Measurements from ENCODE around the gene AP2M1. TPM values are rescaled to one million over a fixed set of nuclear protein-coding genes. Genes with fewer than 3 reads are reported as not detected.

AP2M1 gene
- total and polyA plus RNA-seq, 2 of the 8 experiments (the other 6 are each of a cell fraction or from before 2014, with no cell fraction given) = 403 to 454 TPM

DNA sequence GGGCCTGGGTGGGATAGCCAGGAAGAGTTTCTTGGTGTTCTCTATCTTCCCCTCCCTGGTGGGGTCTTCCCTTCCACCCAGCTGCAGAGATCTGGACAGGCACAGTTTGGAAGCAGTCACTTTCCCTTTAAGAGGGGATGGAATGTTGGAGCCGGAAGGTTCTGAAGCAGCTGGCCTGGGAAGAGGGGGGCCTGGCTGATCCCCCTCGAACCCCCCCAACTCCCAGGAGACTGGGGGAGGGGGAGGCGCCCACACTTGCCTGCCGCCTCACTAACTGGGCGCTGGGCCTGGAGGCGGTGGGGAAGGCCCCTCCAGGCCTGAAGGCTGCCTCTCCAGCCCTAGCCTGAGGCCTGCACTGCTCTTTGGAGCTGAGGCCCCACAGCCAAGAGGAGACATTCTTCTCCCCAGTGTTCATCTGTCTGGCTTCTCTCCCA, 18.1 kb upstream of the AP2M1 start:
- Histone ChIP-seq H3K4ac (replicated peaks; ENCODE audit: insufficient read length, low read depth, low read length) (no peak overlapping the region), H3K27ac (ENCODE audit: low read depth, low read length) (0 out of 2 replicates have a peak overlapping the region, but pooled peaks have one; percentile 26), H4K5ac (ENCODE audit: insufficient read length, low read depth, low read length) (peak overlapping the region; percentile 1), H2BK15ac (ENCODE audit: low read length) (peak overlapping the region; percentile 81; the same call in 1 of the 2 replicates), H3K79me1 (ENCODE audit: low read depth, low read length) (peaks cover 16% of the 10 kb centered on the region), H3K23me2 (ENCODE audit: low read depth, low read length) (peaks cover 16% of the 10 kb centered on the region), H2BK5ac (ENCODE audit: low read depth, low read length) (peak overlapping the region; percentile 82), H3K79me2 (ENCODE audit: control insufficient read depth in 1 of 2, insufficient read depth in 2 of 2, low read length in 2 of 2) (peaks cover 21 to 37% of the 10 kb centered on the region in 2 experiments), H3K18ac (ENCODE audit: extremely low read depth, low read length) (peak overlapping the region; percentile 17; the same call in 1 of the 2 replicates), H3K4me3 (ENCODE audit: extremely low read depth in 1 of 4, insufficient read depth in 2 of 4, low read depth in 3 of 4, low read length in 4 of 4) (peak overlapping the region; percentile 93 to 99 (median 98)), H4K8ac (ENCODE audit: extremely low read depth, insufficient read depth, low read length) (no peak overlapping the region), H4K20me1 (replicated peaks in 1 of 2; ENCODE audit: control insufficient read depth in 1 of 2, insufficient read depth in 2 of 2, low read length in 2 of 2) (peaks cover 0 to 4% of the 10 kb centered on the region in 2 experiments), H3K36me3 (ENCODE audit: control insufficient read depth in 2 of 4, insufficient read depth in 4 of 4, low read length in 3 of 4) (no peaks in the 10 kb centered on the region), H3K4me2 (ENCODE audit: insufficient read depth in 1 of 2, low read depth in 2 of 2, low read length in 2 of 2) (peak overlapping the region; percentile 96 to 98), H2BK12ac (ENCODE audit: low read depth, low read length) (peak overlapping the region; percentile 62; the same call in 1 of the 2 replicates), H2BK20ac (ENCODE audit: low read length) (no peak overlapping the region), H3K27me3 (replicated peaks in 1 of 4; ENCODE audit: control insufficient read depth in 3 of 4, extremely low read depth in 1 of 4, insufficient read depth in 3 of 4, low read length in 3 of 4) (no peaks in the 10 kb centered on the region), H4K91ac (replicated peaks; ENCODE audit: insufficient read length, low read length) (peak overlapping the region; percentile 46), H2AFZ (ENCODE audit: low read length) (no peak overlapping the region), H3K56ac (replicated peaks; ENCODE audit: insufficient read length, low read depth, low read length) (no peak overlapping the region), H3K4me1 (replicated peaks in 1 of 4; ENCODE audit: control insufficient read depth in 3 of 4, insufficient read depth in 4 of 4, low read length in 3 of 4) (peaks cover 2 to 9% (median 5%) of the 10 kb centered on the region in 4 experiments; a peak in 6 of 7 replicates), H3K9me3 (ENCODE audit: insufficient read depth in 2 of 2, low read depth in 1 of 2, low read length in 1 of 2) (no peaks in the 10 kb centered on the region), H3K9ac (replicated peaks in 1 of 4; ENCODE audit: extremely low read depth in 1 of 4, low read depth in 3 of 4, low read length in 3 of 4) (peak overlapping the region; percentile 43 to 90 (median 68)), H3K14ac (ENCODE audit: insufficient read length) (no peak overlapping the region), H2BK120ac (replicated peaks; ENCODE audit: low read depth, low read length) (no peak overlapping the region), H3K23ac (ENCODE audit: insufficient read length) (no peak overlapping the region), H2AK5ac (ENCODE audit: low read depth, low read length) (no peak overlapping the region)
- TF ChIP-seq PHF8 (conservative IDR thresholded peaks at IDR 0.05; ENCODE audit: low read depth, low read length) (no peak), SIN3A (conservative IDR thresholded peaks at IDR 0.05 in 1 of 2, IDR thresholded peaks at IDR 0.05 in 1 of 2; ENCODE audit: low read depth in 1 of 2, low read length in 2 of 2) (peak; percentile 4 to 57; a peak in 1 of 4 replicates), RFX5 (IDR thresholded peaks at IDR 0.05; ENCODE audit: borderline replicate concordance, low read depth, low read length) (no peak), BRCA1 (IDR thresholded peaks at IDR 0.05; ENCODE audit: low read depth, low read length) (no peak), ZNF274 (IDR thresholded peaks at IDR 0.05; ENCODE audit: borderline replicate concordance, extremely low read depth, low read length) (no peak), TAF1 (IDR thresholded peaks at IDR 0.05; ENCODE audit: low read depth, low read length) (0 out of 2 replicates have a peak, but pooled peaks have one; percentile 29), BACH1 (IDR thresholded peaks at IDR 0.05; ENCODE audit: low read length) (no peak), YY1 (IDR thresholded peaks at IDR 0.05; ENCODE audit: low read depth, low read length) (no peak), TBP (IDR thresholded peaks at IDR 0.05; ENCODE audit: low read depth, low read length) (0 out of 2 replicates have a peak, but pooled peaks have one; percentile 1), TAF7 (optimal IDR thresholded peaks at IDR 0.05; ENCODE audit: borderline replicate concordance, low read depth, low read length) (no peak), TCF12 (IDR thresholded peaks at IDR 0.05; ENCODE audit: low read depth, low read length) (0 out of 2 replicates have a peak, but pooled peaks have one; percentile 10), TEAD4 (IDR thresholded peaks at IDR 0.05; ENCODE audit: low read depth, low read length) (peak; percentile 53; the same call in 1 of the 2 replicates)
- WGBS, 2 experiments (ENCODE audit: extremely low coverage in 1 of 2, insufficient coverage in 1 of 2, insufficient read length in 1 of 2, insufficient replicate concordance in 2 of 2, low coverage in 1 of 2, low lambda C conversion rate in 2 of 2, missing lambda C conversion rate in 1 of 2) = 0% methylated on average over 5 of the region's 6 CpGs; no CpG with 5 or more reads in 1 of the 2 experiments
- ChIA-PET CTCF (ENCODE audit: partially characterized antibody) (interaction anchor here (1.0 to 2.2 kb wide), 9 partner anchors 8 to 93 kb away, joined by 3 to 7 read pairs (median 4); partner anchors contain the start of gene EEF1AKMT4), POLR2A (ENCODE audit: partially characterized antibody) (interaction anchor here (0.6 to 3.3 kb wide), 12 partner anchors 11 to 128 kb away, joined by 3 to 26 read pairs (median 4); partner anchors contain the start of genes ABCF3 and EIF2B5)
- DNase-seq (ENCODE audit: low read depth in 1 of 2, low spot score in 2 of 2) (peak in 1 of 2 experiments; percentile 65), FAIRE-seq (no peak)
